Renal cortical epithelial cell (primary cell): ENCODE results near the gene IMMT. TPM values are rescaled to one million over a fixed set of nuclear protein-coding genes. Genes with fewer than 3 reads are reported as not detected.

Source experiments
- DNase-seq: peaks from one replicate; pipeline ENCODE4 v3.0.0-alpha.2; 2011; ENCODE audit warnings: low read depth
- total RNA-seq: library from RNA; depleted of rRNA; stranded (reverse); fragments of >200 nt; gene quantifications from 2 replicates; pipeline ENCODE4 v1.2.3, GENCODE V29; 2014

Gene IMMT
- total RNA-seq, 1 donor from 2014 or later = 98.5 TPM

- DNase-seq = no peak
Observed at GRCh38 chr2:86226636-86227520, 31.6 kb upstream of the IMMT start.

DNA sequence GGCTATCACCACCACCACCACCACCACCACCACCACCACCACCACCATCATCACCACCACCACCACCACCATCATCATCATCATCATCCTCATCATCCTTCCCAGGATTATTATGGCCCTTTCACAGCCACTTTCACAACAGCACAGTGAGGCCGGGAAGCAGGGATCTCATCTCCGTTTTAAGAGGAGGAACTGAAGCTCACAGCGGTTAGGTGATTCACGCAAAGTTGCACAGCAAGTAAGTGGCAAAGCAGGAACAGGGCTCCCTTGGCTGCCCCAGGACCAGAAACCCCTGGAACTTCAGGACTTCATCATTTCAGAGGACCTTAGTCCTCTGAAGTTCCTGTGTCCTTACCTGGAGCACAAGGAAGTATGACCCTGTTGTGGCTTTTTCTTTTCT lies 30.8 kb upstream of the IMMT start:
- no peak for DNase-seq

DNA sequence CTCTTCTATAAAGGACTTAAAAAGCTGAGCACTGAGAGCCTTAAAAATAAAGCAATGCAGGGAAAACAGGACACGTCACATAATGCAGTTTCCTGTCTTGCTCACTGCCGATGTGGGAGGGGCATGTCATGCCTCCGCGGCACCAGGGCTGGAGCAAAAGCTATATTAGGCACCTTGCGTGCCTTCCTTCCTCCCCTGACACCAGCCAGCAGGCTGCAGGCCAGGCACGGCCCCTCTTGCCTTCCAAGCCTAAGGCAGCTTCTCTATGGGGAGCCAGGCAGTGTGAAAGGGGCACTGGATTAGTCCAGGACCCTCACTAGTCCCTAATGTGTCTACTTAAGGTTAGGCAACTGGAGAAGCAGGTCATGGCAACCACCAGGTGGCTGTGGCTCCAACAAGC lies 30.3 kb upstream of the IMMT start:
- DNase-seq = no peak

GRCh38 chr2:86224645-86225355 lies 29.5 kb upstream of the IMMT start:
- DNase-seq = no peak

- no peak for DNase-seq
Observed at GRCh38 chr2:86223927-86224560, 28.8 kb upstream of the IMMT start.

- DNase-seq = no peak
Observed at GRCh38 chr2:86223140-86223926, 28.1 kb upstream of the IMMT start.

- DNase-seq = no peak
Observed at GRCh38 chr2:86221066-86221684, 25.9 kb upstream of the IMMT start.

GRCh38 chr2:86219896-86220295 lies 24.6 kb upstream of the IMMT start:
- DNase-seq = no peak

- no peak for DNase-seq
Observed at GRCh38 chr2:86218124-86218523, 22.9 kb upstream of the IMMT start.

DNA sequence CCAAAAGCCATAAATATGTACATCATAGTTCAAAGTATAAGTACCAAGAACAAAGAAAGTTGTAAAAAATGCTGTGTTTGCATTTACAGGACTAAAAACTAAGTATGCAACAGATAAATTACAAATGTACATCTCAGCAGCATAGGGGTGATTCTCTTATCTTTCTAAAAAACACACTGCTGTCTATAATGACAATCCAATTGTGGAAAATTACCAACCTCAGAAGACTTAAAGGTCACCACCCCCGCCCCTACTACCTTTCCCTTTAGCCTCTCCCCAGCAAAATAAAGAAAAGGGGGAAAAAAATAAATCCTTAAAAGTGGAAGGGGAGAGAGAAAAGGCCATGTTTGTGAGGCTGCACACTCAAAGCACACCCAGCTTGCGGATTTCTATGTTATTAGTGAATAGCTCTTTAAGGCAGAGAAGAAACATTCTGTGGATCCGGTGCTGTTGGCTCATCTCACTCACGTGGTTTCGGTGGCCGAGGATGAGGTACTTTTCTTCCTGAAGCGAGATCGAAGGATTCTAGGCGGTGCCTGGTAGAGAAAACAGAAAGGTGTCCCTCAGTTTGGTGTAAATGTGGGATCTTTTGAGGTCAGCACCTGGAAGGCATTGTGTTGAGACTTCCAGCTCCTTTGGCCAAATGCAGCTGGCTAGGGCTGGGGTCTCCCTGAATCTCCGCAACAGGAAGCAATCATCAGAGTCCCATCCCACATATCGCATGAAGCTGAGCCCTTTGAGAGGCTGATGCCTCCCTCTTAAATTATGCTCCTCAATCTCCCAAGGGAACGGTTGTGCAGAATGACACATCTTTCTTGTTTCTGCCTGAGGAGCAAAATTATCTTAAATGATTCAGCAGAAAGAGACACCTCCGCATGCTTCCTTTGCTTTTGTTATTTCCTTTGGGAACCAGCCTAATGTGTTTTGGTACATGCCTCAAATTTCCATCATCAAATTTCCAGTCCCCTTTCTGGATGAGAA lies 21.6 kb upstream of the IMMT start:
- DNase-seq = no peak

DNA sequence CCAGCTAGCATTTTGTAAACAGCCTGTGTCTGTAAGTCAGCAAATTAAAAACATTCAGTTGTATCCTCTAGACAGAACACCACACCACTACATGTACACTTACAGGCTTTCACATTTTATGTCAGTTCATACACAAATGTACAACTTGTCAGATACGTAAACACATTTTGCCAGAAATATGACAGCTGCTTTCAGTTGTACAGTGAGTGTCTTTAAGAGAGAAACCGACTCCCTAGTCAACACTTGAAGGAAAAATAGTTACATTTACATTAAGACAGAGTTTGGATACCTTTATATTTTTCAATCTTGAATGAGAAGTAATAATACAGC lies 19.2 kb upstream of the IMMT start:
- DNase-seq = no peak

DNA sequence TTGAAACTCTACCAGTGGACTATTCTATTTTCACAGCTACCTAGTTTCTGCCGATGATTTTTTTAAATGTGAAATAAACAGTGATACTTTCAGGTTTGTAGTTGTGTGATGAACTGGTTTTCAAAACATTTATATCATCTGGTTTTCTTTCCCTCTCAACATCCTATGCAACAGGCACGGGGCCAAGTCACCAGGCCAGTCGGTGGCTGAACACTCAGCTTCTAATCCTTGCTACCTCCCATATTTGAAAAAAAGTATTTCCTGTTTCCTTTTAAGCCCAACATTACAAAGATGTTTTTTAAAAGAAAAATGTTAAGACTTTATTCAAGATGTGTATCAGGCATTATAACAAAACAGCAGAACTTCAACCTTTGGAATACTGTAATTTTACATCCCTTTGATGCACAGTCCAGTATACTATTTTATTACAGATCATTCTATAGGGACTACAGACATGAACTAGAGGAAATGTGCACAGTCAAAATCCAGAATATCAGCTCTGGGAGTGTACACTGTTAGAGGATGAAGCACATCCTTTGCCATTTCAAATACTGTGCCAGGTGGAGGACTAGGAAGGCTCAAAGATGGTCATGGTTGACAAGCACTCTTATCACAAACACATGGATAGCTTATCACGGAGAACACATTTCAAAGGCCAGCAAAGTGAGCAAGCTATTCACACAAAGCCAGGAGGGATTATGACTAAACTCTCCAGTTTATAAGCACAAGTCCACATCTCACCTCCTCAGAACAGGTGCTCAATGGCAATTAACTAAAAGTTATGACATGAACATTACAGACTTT lies 18.6 kb upstream of the IMMT start:
- DNase-seq = no peak

GRCh38 chr2:86213056-86213455 lies 17.8 kb upstream of the IMMT start:
- no peak for DNase-seq

GRCh38 chr2:86211796-86212188 lies 16.5 kb upstream of the IMMT start:
- DNase-seq = no peak

DNA sequence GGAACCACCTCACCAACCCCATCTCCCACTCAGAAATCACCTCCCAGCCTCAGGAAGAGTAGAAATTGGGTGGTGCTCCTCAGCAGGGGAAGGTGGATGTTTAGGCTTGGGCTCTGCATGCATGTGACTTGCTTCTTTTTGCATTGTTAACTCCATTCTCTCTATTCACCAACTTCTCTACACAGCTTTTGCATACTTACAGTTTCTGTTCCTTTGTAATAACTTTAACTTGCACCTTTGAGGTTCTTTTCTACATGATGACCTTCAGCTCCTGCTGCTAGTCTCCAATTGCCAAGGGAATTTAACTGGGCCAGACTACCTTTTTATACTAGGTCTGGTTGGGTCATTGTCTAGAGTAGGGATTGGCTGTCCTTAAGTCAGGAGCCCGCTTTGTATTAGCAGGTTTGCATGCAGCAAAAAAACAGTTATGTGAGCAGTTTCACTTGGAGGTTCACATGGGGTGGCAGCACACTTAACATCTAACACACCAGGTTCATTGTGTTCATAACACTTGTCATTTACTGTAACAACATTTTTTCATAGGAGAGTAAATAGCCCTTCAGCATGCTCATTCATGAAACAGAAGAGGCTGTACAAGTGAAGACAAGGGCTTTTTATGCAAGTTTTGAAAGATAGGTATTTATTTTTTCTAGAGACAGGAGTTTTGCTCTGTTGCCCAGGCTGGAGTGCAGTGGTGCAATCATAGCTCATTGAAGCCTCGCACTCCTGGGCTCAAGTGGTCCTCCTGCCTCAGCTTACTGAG lies 16.0 kb upstream of the IMMT start:
- DNase-seq = no peak

DNA sequence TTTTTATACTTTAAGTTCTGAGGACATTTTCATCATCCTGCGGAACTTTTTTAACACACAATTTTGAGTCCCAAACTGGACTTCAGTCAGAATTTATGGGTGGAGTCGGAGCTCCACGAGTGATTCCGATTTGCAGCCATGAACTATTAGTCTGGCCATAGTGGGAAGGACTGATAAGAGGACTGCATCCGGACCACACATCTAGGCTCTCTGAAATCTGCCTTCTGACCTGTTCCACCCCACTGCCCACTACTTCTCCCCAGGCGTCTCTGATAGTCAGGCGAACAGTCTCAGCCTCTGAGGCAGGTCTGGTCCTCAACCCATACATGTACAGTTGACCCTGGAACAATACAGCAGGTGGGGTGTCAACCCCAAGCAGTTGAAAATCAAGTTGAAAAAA lies 9.2 kb upstream of the IMMT start:
- DNase-seq = no peak

DNA sequence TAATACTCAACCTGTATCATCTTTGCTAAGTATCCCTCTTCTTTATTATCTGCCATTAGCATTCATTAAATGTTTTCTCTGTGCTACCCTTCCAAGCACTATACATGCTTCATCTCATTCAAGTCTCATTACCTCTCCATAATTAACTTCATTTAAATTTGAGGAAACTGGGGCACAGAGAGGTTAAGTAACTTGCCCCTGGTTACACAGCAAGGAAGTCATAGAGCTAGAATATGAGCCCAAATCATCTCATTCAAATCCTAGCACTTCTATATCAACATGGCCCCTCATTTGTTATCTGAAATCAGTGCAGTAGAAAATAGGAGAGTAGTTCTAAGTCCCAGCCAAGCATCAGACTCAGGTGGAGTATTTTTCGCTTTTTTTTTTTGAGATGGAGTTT lies 8.4 kb upstream of the IMMT start:
- no peak for DNase-seq

GRCh38 chr2:86202702-86203101 lies 7.4 kb upstream of the IMMT start:
- DNase-seq = no peak

GRCh38 chr2:86202336-86202692 lies 7.1 kb upstream of the IMMT start:
- no peak for DNase-seq
